Activated CD4-positive, alpha-beta T cell treated with anti-CD3 and anti-CD28 coated beads for 1 hour (primary cell): ENCODE data around the gene ADGRV1.

Source experiments
- DNase-seq: peaks from one replicate; pipeline ENCODE4 v3.0.0-alpha.2; 2020

The ADGRV1 gene

DNA sequence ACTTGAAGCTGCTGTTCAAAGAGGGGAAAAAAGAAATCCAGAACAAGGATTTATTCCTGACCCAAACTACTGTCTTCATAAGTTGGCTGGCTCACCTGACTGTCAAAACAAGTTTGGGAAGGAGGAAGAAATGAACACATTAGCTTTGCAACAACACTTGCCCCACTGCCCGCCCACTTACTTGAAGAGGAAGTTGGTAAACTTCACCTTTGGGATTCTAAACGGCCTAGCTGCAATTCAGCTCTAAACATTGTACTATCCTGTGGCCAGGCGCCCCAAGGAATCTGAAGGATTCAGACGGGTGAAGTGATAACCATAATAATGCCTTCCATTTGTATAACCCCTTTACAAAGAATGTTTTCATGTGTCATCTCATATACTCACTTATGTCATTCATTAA lies 625.1 kb downstream of the ADGRV1 start:
- no peak for DNase-seq

DNA sequence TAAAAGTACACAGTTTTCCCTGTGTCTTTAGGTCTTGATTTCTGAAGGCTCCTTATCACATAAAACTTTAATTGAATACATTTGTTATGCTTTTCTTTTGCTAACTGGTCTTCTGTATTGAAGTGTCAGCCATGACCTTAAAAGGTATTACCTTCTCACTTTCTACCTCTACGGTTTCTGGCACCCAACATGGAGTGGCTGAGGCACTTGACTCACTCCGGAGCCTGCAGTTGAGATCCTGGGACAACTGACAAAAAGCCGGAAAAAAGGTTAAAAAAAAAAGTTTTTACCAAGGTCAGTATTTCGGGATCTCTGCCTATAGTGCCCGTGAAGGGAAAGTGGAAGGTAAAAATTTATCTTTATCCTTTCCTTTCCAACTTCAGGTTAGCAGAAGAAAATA lies 627.5 kb downstream of the ADGRV1 start:
- DNase-seq: no peak

DNA sequence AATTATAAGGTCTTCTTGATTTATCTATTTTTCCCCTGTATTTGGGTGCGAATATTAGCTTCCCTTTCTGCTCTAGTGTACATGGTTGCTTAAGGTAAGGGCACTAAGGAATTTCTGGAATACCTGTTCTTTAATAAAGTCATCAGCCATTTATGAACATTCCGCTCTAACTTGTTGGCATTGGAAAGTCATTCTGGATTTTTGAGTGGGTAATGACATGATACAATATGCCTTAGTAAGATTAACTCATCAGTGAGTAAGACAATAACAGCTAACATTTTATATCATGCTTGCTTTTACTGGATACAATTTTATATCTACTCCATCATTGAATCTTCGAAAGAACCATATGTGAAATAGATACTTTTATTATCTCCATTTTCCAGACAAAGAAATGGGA lies 628.4 kb downstream of the ADGRV1 start:
- no peak for DNase-seq

DNA sequence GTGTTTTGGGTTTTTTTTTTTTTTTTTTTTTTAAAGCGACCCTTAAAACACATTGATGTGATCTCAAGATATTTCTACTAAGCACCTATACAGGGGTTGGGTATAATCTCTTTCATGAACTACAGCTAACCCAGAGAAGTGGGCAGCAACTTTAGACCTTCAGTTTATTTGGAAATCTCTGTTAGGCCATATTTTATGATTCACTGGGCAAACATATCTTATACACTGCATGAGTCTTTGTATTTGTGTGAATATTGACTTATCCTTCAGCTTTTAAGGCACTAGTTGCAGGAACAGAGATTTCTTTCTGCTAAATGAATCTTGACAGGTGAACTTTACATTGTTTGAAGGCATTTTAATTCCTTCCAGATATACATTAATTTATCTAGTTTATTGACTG lies 630.2 kb downstream of the ADGRV1 start:
- no peak for DNase-seq

DNA sequence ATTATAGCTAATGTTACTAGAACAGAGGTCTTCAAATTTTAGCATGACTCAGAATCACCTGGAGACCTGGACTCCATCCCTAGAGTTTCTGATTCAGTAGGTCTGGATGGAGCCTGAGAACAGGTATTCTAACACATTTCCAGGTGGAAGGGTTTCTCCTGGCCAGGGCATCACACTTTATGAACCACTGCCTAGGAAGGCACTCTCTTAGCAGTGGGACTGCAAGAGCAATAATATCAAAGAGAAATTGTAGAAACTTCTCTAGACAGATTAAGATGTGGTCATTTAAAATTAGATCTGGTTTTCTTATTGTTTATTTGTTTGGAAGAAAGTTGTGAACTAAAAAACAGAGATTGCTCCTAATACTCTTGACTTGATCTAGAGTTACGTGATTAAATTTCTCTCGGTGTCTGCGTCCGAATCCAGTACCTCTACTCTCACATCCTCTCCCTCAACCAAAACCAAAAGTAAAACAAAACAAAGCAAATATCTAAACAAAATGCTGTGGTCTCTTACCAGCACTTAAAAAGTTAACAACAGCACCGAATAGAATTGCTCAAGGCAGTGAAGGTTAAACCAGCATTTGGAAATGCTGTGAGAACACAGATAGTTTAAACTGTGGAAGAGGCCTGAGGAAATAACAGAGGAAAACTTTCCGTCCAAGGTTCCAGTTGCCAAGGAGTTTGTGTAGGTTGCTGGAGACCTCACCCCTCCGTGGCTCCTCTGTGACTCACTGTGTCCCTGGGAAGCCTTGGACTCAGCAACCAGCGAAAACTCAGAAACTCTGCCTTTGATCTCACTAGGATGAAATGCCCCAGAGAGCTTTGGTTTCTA lies 631.1 kb downstream of the ADGRV1 start:
- DNase-seq: no peak

DNA sequence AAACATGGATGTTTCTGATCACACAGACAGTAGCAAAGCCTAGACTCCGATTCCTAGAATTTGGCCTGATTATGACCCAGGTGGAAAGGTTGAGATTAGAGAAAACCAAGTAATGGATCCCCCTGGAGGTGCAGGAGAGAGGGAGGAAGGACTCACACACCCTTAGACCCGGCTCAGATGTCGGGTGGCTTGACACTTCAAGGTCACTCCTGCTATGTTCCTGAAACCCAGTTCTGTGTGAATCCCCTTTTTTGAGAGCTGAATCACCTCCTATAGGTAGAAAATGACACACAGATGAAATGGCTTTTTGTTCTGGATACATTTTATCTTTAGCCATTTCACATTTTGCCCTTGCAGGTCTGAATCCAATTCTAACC lies 631.7 kb downstream of the ADGRV1 start:
- DNase-seq: no peak

DNA sequence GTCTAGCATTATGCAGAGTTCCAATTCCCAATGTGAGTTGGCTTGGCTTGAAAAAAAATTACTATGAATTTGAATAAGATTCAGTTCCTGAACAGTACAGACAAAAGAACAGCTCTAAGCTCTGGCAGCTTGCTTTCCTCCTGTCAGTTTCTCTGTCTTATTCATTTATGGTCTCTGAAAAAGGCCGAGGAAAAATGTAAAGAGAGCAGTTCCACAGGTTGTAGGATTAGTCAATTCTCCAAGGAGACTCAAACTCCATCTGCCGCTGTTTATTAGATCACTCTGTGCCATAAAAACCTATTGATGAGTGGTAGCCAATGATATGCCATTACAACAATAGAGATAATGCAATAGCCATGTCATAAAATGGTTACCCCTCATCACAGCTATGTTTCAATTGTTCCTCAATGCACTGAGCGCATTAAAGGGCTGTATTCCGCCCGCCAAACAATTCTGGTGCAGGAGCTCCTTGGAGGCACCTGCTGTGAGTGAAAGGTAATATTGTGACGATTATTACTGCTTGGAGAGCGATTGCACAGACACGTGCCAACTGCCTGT lies 636.3 kb downstream of the ADGRV1 start:
- no peak for DNase-seq

DNA sequence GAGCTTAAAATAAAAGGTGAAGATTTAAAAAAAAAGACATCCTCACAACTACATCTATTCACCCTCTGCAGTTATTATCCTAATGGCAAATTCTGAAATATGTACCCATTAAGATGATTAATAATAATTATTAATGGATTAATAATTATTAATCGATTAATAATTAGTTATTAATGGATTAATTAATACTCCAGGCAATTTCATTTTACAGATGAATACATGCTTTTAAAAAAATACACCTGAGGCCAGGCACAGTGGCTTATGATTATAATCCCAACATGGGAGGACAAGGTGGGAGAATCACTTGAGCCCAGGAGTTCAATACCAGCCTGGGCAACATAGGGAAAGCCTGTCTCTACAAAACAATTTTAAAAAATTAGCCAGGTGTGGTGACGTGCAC lies 642.1 kb downstream of the ADGRV1 start:
- no peak for DNase-seq

DNA sequence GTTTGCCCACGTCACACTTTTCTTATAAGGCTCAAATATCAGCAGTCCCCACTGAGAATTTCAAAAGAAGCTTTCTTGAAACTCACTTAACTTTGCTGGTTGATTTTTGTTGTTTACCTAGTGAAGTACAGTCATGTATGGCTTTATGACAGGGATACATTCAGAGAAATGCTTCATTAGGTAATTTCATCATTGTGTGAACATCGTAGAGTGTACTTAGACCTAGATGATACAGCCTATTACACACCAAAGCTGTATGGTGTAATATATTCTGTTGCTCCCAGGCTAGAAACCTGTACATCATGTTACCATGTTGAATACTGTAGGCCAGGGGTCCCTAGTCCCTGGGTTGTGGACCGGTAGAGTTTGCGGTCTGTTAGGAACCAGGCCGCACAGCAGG lies 647.5 kb downstream of the ADGRV1 start:
- DNase-seq: no peak

DNA sequence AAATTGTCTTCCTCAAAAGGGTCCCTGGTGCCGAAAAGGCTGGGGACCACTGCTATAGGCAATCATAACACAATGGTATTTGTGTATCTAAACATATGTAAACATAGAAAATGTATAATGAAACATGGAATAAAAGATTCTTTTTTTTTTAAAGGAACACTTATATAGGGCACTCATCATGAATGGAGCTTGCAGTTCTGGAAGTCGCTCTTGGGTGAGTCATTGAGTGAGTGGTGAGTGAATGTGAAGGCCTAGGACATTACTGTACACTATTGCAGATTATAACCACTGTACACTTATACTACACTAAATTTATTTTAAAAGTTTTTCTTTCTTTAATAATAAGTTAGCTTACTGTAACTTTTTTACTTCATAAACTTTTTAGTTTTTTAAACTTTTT lies 648.1 kb downstream of the ADGRV1 start:
- DNase-seq: no peak

DNA sequence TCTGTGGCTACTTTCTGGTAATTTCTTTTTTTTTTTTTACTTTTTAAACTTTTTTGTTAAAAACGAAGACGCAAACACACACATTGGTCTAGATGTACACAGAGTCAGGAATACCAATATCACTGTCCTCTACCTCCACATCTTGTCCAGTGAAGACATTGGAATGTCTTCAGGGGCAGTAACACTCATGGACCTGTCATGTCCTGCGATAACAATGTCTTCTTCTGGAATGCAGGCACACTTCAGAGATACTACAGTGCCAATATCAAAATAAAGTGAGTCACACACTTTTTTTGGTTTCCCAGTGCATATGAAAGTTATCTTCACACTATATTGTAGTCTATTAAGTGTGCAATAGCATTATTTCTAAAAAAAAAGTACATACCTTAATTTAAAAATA lies 648.7 kb downstream of the ADGRV1 start:
- DNase-seq: no peak

DNA sequence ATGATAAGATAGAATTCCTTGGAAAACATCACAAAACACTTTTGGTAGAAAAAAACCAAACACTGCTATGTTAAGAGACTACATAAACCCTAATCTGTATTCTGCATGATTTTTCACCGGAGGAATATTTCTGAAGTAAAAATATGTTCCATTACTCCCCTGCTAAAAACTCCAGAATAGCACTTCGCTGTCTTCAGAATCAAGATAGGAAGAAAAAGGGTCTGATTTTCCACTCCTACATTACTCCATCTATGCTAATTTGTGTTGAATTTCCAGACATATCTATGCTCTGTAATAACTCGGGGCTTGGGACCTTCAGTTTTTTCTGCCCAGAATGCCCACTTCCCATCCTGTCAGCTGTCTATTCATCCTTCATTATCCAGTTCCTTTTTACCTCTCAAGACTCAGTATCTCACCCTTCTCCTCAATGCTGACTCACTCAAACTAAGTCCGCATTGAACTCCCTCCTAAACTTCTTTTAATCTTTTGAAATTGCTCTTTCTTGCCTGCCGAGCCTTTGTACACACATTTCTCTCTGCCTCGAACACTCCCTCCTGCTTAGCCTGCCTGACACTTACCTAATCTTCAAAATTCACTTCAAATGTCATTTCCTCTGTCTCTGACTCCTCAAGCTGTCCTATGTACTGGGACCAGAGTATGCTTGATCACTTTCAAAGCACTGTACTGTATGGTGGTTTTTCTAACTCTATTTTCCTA lies 653.6 kb downstream of the ADGRV1 start:
- no peak for DNase-seq

DNA sequence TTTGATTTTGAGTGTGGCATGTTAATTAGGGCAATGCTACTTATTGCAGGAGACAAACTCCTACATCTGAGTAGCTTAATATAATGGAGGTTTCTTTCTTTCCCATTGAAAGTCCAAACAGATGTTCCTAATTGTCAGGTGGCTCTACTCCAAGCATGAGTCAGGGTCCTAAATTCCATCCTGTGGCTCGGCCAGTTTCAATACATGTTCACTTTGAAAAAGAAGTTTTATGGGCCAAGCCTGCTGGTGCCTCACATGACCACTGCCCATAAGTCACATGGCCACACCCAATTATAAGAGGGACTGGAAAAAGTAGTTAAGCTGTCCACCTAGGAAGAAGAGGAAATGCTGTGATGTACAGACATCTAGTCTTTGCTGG lies 654.1 kb downstream of the ADGRV1 start:
- no peak for DNase-seq
